Coronary artery (tissue), 2 donors: ENCODE data around the gene CDK9.
"Not testable (repeated sequence)": the region's sequence is repeated elsewhere in the genome, so short reads cannot be mapped to it uniquely, and the experiment has no call there.

ENCODE experiments used
- DNase-seq: peaks from one replicate; pipeline ENCODE4 v3.0.0-alpha.2; 2017; ENCODE audit warnings: low spot score
- H3K27ac ChIP-seq, 2 donors: fragments of 200-600 bp; sonication (generic); one replicate each; pipeline ENCODE4 v1.5.1; 2016 to 2019
- H3K4me3 ChIP-seq: fragments of 200-600 bp; sonication (generic); 2 replicates; pipeline ENCODE4 v1.5.1; 2016; ENCODE audit warnings: mild to moderate bottlenecking, moderate library complexity
- CTCF ChIP-seq: fragments of 200-600 bp; sonication (generic); IDR thresholded peaks from one replicate; pipeline ENCODE4 v1.5.1; 2019; ENCODE audit warnings: antibody characterized with exemption

The CDK9 gene

GRCh38 chr9:127832248-127832647 lies 46.4 kb downstream of the CDK9 start:
- no peak for TF ChIP-seq CTCF
- Histone ChIP-seq H3K4me3 (no peak overlapping the region), H3K27ac (peak overlapping the region; percentile 49 to 84)
- DNase-seq, result no peak

GRCh38 chr9:127833555-127833954 lies 47.7 kb downstream of the CDK9 start:
- TF ChIP-seq CTCF, result no peak
- H3K27ac ChIP-seq, result peak overlapping the region; percentile 49 to 93
- no peak overlapping the region for H3K4me3 ChIP-seq
- DNase-seq, result no peak

GRCh38 chr9:127835991-127836516 lies 50.2 kb downstream of the CDK9 start:
- peak; percentile 87 for DNase-seq
- TF ChIP-seq CTCF, result no peak
- Histone ChIP-seq H3K27ac (peak overlapping the region; percentile 95 to 99), H3K4me3 (peak overlapping the region; percentile 61)

- Histone ChIP-seq H3K27ac (peak overlapping the region; percentile 95 to 99), H3K4me3 (peak overlapping the region; percentile 61)
- not testable (repeated sequence) for DNase-seq
Measured at GRCh38 chr9:127836561-127836960, 50.7 kb downstream of the CDK9 start.

GRCh38 chr9:127837346-127837745 lies 51.5 kb downstream of the CDK9 start:
- TF ChIP-seq CTCF, result no peak
- peak overlapping the region; percentile 95 to 99 for H3K27ac ChIP-seq
- H3K4me3 ChIP-seq, result peak overlapping the region; percentile 61
- DNase-seq, result no peak

GRCh38 chr9:127838375-127839078 lies 52.7 kb downstream of the CDK9 start:
- no peak for TF ChIP-seq CTCF
- DNase-seq, result peak; percentile 97
- Histone ChIP-seq H3K27ac (peak overlapping the region; percentile 95 to 99), H3K4me3 (peak overlapping the region; percentile 61)
